ENCODE measurements around the gene STARD5. TPM values are rescaled to one million over a fixed set of nuclear protein-coding genes. Genes with fewer than 3 reads are reported as not detected.

The STARD5 gene
- total and polyA plus RNA-seq, 2 of the 4 experiments (the other 2 are of a cell fraction) = 5.0 to 22.8 TPM

DNA sequence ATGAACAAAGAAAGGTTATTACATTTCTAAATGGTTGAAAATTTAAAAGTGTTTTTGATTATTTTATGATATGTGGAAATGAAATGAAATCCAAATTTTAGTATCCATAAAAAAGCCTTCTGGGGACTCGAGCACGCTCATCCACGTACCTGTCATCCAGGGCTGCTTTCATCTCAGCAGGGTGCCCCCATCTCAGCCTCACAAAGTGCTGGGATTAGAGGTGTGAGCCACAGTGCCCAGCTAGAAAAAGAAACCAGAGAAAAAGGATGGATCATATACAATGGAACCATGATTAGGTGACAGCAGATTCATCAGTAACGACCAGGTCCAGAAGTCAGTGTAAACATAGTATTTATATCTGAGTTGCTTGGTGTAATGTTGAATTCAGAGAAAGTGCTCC is 49.7 kb downstream of the STARD5 start:
- Histone ChIP-seq H2BK20ac (ENCODE audit: low read depth, low read length) (no peak overlapping the region), H4K5ac (ENCODE audit: low read depth, low read length) (no peak overlapping the region), H2AK5ac (ENCODE audit: low read depth, low read length) (no peak overlapping the region), H3K79me1 (ENCODE audit: low read depth in 1 of 2, low read length in 2 of 2) (no peaks in the 10 kb centered on the region), H3K56ac (ENCODE audit: extremely low read depth, insufficient read depth, low read length) (no peak overlapping the region), H4K20me1 (ENCODE audit: insufficient read depth, low read length) (no peaks in the 10 kb centered on the region), H3K14ac (replicated peaks; ENCODE audit: low read depth, low read length) (no peak overlapping the region), H3K36me3 (ENCODE audit: control insufficient read depth, insufficient read depth, low read length) (peaks cover 9% of the 10 kb centered on the region; the same call in 1 of the 2 replicates), H3K9ac (ENCODE audit: low read depth, low read length) (no peak overlapping the region), H2BK15ac (ENCODE audit: low read depth, low read length) (no peak overlapping the region), H3K4me1 (ENCODE audit: control insufficient read depth, insufficient read depth, low read length) (peaks cover 9% of the 10 kb centered on the region), H2BK5ac (ENCODE audit: low read depth, low read length, poor library complexity, severe bottlenecking) (no peak overlapping the region), H2BK120ac (ENCODE audit: low read depth, low read length) (no peak overlapping the region), H3K27ac (ENCODE audit: insufficient read depth, low read length) (no peak overlapping the region), H2AFZ (replicated peaks; ENCODE audit: low read length, poor library complexity) (no peak overlapping the region), H3K18ac (ENCODE audit: low read depth, low read length) (no peak overlapping the region), H3K9me3 (ENCODE audit: control insufficient read depth, insufficient read depth, low read length) (peaks cover 3% of the 10 kb centered on the region; the same call in 1 of the 2 replicates), H3K4me2 (ENCODE audit: low read depth, low read length) (no peak overlapping the region), H3K27me3 (ENCODE audit: control insufficient read depth, insufficient read depth, low read length) (no peaks in the 10 kb centered on the region), H3K4me3 (ENCODE audit: insufficient read depth, low read depth, low read length) (no peak overlapping the region), H3K9me1 (ENCODE audit: insufficient read depth, low read length) (peaks cover 3% of the 10 kb centered on the region; the same call in 1 of the 2 replicates), H4K91ac (ENCODE audit: insufficient read depth, low read depth, low read length) (no peak overlapping the region), H3K23ac (ENCODE audit: low read depth, low read length) (no peak overlapping the region), H2AK9ac (replicated peaks; ENCODE audit: low read depth, low read length, poor library complexity) (no peak overlapping the region), H4K8ac (ENCODE audit: low read depth in 2 of 2, low read length in 2 of 2) (no peak overlapping the region), H3K4ac (ENCODE audit: low read depth, low read length) (no peak overlapping the region)
- no CpG with 5 or more reads among the region's 4 CpGs for WGBS, 2 experiments (ENCODE audit: extremely low coverage in 2 of 2, insufficient read length in 1 of 2)
- ATAC-seq (ENCODE audit: low read depth) (no peak), DNase-seq (no peak)
- intact Hi-C loops (cut with micrococcal nuclease) (loop anchor here (2.0 kb wide), 1 partner anchor 207 kb away; no protein-coding TSS in a partner anchor), in situ Hi-C loops (cut with MboI; ENCODE audit: low sequenced_read_pairs) (no loop called here), dilution Hi-C loops (cut with HindIII; ENCODE audit: low sequenced_read_pairs, unreplicated experiment) (no loop called here)
- no TSS peak for BruUV-seq (replicated peaks)
- TF ChIP-seq MXI1 (IDR thresholded peaks at IDR 0.05; ENCODE audit: borderline replicate concordance, low read depth, low read length) (no peak), RFX5 (IDR thresholded peaks at IDR 0.05; ENCODE audit: low read depth, low read length) (no peak), MAZ (IDR thresholded peaks at IDR 0.05; ENCODE audit: borderline replicate concordance, low read depth, low read length) (no peak), MAFK (IDR thresholded peaks at IDR 0.05; ENCODE audit: low read depth, low read length) (no peak), RCOR1 (IDR thresholded peaks at IDR 0.05; ENCODE audit: insufficient replicate concordance, low read length) (no peak)
- TF ChIP-seq, protein P1, sequence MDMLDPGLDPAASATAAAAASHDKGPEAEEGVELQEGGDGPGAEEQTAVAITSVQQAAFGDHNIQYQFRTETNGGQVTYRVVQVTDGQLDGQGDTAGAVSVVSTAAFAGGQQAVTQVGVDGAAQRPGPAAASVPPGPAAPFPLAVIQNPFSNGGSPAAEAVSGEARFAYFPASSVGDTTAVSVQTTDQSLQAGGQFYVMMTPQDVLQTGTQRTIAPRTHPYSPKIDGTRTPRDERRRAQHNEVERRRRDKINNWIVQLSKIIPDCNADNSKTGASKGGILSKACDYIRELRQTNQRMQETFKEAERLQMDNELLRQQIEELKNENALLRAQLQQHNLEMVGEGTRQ (IDR thresholded peaks at IDR 0.05; ENCODE audit: low read depth, low read length) = no peak
- ChIA-PET CTCF (interaction anchor here (0.6 to 2.3 kb wide), 5 partner anchors 8 to 132 kb away, joined by 4 to 23 read pairs (median 5); no protein-coding TSS in a partner anchor), POLR2A (ENCODE audit: unreplicated experiment) (no interaction called here)

All from IMR-90 (cell line).